NCI-H748 (cell line): ENCODE data around the gene SPATS2L.

Source experiments
- DNase-seq: peaks from one replicate; lab custom pipeline; 2025; ENCODE audit not compliant: unreplicated experiment; lab: John Stamatoyannopoulos, UW

Gene SPATS2L

DNA sequence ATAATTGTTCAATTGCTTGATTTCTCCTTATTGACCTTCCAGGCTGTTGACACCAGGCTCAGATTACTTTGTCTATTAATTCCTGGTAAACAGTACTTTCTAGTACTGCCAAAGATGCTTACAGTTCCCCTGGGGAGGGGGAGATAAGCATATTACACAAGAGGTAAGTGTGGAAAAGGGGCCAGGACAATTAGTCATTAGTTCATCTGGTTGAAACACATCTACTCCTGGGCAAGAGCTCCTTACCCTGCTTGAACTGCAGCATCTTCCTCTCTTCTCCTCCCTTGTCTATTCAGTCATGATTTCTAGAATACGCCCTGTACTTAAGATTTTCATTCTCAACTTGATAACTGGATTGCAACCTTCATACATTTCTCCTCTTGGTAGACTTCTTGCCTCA, 10.4 kb upstream of the SPATS2L start:
- peak; percentile 54 for DNase-seq

DNA sequence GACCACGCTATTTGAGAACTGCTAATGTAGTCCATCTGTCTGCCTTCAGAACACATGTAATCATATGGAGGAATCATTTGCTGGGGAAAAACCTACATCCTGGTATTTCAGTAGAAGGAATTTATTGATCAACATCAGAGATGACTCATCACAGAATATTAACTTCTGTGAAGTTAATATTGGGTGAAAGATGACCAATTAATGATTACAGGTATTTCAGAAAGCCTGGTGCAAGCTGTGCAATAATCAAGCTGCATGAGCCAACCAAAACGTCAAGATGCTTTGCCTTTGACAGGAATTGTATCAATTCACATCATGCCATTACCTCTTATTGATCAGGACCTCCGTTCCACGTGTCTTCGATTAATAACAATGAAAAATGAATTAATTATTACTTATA, 9.4 kb upstream of the SPATS2L start:
- DNase-seq, result no peak

DNA sequence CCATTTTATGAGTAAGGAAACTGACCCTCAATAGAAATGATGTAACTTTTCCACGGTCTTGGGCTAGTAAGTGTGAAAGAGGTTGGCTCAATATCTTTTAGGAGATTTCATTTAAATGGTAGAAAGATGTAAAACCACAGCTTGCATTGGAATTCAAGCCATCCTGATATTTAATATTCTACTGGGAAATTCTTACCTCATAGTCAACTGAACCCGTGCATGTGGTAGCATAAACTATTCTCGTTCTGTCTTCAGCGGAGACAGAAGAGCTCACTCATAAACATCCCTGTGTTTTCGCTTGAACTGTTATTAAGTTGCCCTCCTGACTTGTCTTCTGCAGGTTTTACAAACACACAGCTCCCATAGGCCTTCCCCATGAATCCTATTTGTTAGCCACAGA, 8.5 kb upstream of the SPATS2L start:
- DNase-seq, result no peak

DNA sequence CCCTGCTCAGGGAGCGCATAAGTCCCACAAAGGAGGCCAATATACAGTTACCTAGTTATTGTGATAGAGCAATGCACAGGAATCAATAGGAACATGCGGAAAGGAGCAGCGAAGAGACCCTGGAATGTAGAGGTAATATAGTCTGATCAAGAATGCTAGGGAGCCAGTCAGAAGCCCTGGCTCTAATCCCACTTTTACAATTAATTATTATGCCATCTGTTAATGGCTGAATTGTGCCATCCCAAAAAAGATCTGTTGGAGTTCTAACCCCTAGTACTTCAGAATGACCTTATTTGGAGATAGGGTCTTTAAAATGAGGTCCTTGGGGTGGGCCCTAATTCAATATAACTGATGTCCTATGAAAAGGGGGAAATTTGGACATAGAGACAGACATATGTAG, 7.7 kb upstream of the SPATS2L start:
- DNase-seq, result no peak

DNA sequence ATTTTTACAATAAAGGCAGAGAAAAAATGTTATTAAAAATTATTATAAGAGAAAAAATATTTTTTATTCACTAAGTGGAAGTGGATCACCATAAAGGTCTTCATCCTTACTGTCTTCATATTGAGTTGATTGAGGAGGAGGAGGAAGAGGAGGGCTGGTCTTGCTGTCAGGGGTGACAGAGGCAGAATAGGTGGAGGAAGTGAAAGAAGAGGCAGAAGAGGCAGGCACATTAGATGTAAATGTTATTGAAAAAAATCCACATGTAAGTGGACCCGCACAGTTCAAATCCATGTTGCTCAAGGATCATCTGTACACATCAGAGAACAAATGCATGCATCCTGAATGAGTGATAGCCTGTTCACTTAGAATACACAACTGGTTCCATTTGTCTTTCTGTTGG, 6.4 kb upstream of the SPATS2L start:
- DNase-seq, result peak; percentile 64

DNA sequence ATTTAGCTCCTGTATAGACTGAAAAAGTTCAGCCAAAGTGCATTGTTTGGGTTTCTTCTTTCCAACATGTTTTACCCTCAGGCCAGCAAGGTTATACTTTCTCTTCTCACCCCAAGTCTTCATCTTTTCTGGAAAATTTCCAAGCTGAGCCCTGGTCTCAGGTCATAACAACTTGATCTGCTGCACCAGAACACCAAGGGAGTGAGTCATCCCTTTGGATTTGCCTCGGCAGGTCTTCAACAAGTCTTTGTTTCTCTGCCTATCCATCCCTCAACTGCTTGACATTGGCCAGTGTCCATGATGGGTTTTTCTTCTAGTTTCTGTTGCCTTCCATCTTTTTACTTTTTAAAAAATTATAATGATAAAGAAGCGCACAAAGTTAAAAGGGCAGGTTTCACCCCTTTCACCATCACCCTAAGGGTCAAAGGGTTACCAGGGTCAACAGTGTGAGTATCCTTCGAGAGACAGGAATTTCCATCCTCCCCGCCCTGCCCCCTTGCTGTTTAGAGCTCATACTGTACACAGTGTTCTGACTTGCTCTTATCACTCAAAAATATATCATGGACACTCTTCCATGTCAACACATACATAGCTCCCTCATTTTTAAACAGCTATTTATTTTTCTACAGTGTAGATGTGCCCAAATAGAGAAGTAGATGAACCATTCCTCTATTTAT, 5.7 kb upstream of the SPATS2L start:
- DNase-seq, result peak; percentile 52

DNA sequence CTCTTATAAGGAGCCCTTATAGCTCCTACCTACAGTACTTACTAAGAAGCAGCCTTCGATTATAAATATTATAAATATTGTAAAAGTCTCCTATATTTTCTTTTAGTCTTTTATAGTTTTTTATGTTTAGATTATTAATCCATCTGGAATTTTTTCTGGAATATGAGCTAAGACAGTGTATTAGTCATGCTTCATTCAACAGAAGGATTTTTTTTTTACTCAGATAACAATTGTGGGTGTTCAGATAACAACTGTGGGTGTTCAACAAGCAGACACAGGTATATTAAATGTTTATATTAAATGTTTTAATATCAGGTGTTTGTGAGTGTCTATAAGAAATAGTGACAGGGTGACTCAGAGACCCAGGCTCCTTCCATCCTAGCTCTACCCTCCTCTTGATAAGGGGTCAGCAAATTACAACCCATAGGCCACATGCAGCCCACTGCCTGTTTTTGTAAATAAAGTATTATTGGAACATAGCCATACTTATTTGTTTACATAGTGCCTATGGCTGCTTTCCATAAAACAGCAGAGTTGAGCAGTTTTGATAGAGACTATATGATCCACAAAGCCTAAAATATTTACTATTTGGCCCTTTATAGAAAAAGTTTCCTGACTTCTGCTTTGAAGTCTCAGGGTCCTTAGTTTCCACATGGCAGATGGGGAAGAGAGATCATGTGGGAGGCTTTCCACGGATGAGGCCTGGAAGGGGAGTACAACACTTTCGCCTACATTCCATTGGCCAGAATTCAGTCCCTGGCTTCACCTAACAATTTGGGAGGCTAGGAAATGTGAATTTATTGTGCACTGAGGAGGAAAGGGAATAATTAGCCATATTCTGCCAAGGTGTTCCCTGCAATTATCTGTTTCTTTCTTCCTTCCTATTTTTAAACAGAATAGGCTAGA, 4.3 kb upstream of the SPATS2L start:
- DNase-seq, result no peak

DNA sequence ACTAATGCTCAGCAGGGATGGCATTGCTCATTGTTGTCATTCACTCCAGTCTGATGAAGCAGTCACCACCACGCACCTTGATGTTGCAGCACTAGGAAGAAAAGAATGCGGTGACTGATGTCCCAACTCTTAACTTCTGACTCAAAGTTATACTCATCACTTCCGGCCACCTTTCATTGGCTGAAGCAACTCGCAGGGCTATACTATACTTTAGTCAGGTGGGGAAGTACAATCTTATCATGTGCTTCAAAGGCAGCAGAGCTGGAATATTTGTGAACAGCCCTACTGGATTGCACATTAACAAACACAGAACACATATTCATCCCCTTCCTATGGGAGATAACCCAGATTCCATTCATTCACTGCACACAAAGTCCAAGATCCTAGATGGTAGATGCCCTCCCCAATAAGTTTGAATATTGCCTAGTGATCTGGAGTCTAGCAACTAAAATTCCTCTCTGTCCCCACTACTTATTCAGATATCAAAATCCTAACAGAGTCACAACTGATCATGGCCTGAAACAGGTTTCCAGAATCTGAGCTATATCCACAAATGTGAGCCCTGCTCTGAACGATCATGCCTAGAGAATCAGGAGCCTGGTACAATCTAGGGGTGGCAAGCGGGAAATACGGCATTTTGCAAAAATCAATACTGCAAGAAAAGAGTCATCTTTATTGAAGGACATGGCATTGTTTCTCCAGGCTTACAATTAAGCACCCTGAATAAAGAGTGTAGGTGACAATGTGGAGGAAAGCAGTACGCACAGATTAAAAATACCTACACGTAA, 3.4 kb upstream of the SPATS2L start:
- no peak for DNase-seq

DNA sequence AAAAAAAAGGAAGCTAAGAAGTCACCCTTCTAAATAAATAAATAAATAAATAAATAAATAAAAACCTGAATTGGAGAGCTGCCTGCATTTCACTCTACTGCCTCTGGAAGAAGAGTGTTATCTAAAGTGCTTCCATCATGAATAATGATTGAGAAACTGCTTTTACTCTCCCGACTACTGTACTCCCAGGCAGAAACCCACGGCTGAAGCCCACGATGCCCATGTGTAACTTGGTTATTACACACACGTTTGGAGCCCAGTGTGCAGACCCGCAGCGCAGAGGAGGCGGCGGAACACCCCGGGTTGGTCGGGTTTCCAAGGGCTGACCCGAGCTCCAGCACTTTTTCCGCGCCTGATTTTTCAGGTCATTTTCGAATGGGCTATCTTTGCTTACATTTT, 697 bp upstream of the SPATS2L start:
- peak; percentile 70 for DNase-seq

DNA sequence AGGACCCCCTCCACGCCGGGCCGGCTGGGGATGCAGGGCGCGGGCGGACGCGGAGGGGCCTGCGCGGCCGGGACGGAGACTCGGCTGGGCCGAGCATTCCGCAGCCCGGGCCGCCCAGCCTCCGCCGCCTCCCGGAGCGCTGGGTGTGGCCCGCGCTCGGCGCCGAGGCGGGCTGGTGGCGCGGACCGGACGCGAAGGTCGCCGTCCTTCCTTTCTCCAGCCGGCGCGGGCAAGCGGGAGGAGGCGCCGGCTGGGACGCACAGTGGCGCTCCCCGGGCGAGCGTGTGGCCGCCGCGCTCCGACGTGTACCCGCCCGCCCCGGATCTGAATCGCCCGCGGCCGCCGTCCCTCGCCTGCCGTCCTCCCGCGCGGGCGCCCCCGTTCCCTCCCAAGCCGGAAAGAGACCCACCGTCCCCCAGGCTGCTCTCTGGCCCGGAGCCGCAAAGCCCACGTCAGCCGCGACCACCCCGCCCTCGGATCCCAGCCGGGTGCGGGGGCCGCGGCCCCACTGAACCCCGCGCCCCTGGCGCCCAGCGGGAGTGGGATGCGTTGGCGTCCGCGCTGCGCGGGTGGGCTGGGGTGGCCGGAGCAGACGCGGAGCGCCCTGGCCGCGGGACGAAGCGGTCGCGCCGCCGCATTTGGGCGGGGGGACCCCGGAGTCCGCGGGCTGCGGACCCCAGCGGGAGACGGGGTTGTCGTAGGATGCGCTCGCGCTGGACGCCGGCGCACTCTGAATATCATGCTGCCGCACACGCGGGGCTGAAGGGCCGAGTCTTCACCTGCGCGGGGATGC, 634 bp downstream of the SPATS2L start:
- peak; percentile 75 for DNase-seq

DNA sequence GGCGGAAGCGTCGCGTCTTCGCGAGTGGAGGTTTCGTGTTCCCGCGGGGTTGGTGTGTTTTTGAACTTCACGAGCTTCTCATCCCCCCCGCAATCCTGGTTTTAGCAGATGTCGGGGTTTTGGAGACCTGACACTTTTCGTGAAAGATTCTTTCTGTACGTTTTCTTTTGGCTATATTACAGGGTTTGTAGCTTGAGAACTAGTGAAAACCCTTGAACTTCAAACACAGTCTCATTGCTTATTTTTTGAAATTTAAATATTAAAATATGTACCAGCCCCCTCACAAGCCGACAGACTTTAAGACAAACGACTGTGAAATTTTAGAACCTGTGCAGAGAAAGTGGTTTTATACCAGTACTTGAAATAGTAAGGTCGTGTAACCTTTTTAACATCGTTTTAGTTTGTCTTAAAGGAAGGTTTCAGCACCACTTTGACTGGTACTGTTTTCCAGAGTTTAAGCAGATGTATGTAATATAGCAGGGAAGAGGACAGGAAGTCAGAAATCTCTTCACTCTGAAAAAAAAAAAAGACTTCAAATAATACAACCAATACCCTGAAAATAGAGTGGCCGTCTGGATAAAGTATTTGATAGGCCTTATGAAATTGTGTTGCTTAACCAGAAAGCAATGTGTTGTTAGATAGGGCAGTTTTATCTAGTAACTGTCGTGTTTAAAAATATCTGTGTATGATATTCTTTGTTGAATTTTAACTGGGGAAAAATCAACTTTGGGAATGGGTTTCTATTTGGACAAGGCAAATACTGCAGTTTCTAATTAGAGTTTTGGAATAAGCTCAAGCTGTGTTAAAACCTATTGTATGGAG, 1.4 kb downstream of the SPATS2L start:
- DNase-seq, result no peak

DNA sequence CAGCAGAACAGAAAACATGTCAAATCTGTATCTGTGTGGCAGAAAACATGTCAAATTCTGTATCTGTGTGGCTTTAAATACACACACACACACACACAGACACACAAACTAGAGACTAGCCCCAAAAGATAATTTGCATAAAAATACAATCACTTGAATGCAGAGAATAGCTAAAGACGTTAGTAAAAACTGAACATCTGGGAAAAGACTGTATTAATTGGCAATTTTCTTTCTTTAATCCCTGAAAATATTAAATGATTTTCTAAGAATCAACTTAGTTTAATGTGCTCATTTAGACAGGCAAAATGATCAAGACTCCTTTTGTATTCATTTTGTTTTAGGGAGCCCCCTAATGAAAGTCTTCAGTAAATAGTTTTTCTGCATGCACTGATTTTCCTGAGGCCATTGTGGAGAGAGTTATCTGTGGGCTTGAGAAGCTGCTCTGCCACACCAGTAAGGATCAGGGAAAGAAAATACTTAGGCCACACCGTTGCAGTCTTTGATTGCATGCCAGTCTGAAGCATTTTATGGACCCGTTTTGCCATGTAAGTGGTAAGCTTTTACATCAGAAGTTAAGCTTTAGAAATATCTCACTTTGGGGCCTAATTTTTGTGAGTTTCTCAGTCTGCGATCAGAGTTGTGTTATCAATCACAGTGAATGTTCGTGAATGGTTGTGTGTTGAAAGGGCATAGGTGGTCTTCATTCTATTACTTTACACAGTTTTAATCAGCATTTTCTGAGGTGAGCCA, 2.2 kb downstream of the SPATS2L start:
- no peak for DNase-seq

DNA sequence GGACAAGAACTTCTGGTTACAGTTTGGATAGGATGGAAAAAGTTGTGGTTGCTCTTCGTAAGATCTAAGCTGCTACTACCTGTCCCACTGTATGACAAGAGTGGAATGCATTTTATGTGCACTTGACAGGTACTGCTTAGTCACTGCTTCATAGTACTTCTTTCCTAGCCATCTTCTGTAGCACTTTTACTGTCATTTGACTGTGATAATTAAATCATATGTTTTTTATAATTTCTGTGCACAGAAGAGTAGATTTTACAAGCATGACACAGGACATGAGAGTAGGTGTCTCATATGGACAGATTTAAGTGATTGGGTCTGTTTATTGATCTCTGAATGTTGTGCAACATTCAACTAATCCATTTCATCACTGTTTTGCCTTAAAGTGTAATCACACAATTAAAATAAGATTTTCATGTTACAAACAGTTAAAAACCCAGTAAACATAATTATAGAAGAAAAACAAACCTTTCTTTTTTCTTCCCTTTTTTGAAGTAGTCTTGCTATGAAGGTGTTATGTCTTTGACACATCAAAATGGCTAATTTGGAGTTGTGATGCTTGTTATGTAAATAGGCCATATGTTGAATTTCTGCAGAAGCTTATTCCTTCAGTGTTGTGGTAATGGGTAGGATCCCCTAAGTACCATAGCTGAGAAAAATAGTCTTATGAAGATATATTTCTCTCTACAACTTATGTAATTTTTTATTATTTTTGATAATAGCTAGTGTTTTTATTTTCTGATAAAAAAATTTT, 3.0 kb downstream of the SPATS2L start:
- DNase-seq, result no peak

DNA sequence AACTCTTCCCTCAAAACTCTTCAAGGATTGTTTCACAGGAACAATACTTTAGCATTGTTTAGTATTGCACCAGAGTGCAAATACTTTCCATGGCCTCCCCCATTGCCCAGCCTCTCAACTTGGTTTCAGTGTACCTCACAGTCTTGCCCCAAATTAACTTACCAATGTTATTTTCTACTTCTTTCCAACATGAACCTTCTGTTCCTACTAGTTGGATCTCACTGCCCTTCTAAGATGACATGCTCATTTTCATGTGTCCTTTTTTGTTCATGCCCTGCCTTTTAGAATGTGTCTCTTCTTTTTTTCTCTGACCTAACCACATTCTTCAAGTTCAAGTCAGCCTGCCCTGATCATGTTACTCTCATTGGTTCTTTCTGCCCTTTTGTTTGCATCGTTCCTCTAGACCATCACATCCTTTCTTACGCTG, 4.1 kb downstream of the SPATS2L start:
- no peak for DNase-seq

DNA sequence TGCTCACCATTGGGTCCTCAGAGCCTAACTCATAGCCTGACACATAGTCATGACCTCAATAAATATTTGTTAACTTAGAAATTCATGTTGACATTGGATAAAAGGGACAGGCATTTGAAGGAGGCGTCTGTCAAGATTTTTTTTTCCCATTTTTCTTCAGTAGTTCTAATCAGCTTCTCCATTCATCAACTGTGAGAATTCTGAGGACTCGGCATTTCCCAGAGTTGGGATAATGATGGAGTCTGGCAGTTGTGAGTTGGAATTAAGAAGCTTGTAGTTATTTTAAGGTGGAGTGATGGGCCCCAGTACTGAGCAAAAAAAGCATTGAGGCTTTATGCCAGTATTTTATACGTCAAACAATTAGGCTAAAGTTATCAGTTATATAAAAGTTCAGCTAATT, 4.6 kb downstream of the SPATS2L start:
- DNase-seq, result no peak

DNA sequence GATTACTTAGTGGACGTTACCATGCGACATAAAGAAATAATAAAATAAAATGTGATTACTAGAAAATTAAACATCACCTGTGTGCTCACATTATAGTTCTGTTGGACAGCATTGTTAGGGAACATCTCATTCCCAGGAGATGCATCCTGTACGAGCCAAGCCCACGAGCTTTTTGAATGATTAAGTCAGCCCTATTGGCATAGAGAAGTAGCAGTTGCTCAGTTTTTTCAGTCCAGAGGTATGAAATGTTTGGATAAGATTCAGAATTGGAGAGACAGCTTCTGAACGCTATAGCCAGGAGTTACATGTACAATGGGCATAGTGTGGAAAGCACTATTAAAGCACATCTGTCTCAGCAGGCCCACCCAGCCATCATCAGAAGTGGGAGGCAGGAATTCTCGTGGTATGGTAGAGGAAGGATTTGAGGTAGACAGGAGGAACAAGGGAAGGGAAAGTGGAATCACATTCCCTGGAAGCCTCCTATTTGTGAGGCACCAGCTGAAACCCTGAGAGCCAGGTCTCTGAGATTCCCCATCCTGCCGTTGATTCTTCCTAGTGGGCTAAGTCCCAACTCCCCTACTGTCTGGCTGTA, 8.6 kb downstream of the SPATS2L start:
- DNase-seq, result no peak

DNA sequence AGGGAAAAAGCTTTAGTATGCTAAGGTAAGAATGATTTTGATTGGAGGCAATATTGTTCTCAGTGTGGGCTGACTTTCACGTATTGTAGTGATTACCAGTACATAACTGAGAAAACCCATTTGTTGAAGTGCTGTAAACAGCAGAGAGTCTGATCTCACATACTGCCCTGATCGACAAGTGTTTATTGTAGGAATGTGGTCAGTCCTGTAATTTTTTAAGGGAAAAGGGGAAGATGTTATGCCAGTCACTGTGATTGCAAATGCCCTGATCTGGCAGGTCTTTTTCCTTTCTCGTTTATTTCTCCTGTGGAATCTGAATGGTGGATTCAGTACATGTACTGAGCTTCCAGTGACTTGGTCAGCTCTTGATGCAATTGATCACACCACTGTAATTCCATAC, 11.5 kb downstream of the SPATS2L start:
- no peak for DNase-seq

DNA sequence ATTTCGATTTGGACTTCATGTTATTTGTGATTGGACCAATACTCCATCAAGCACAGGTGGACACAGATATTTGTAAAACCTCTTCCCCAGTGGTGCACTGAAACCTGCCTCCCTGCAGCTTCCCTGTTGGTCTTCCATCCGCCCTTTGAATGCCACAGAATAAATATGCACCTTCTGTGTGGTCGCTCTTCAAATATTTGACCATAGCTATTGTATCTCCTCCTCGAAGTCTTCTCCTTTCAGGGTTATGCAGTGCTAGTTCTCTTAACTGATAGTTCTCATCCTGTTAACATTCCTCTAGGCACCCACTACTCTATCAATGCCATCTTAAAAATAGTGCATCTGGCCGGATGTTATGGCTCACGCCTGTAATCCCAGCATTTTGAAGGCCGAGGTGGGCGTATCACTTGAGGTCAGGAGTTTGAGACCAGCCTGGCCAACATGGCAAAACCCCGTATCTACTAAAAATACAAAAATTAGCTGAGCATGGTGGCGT, 12.5 kb downstream of the SPATS2L start:
- no peak for DNase-seq
